Neuron (in vitro differentiated cells): ENCODE measurements around the gene G0S2.

ENCODE experiments used
- H2AFZ ChIP-seq: one replicate; pipeline ENCODE4 v1.6.1; 2013; ENCODE audit warnings: low read depth, mild to moderate bottlenecking, inconsistent platforms, low read length, moderate library complexity
- H3K27me3 ChIP-seq: one replicate; pipeline ENCODE4 v1.6.1; 2013; ENCODE audit warnings: low read length; ENCODE audit not compliant: insufficient read depth
- H3K36me3 ChIP-seq: one replicate; pipeline ENCODE4 v1.6.1; 2013; ENCODE audit warnings: low read length; ENCODE audit not compliant: insufficient read depth
- H3K4me1 ChIP-seq: one replicate; pipeline ENCODE4 v1.6.1; 2013; ENCODE audit warnings: low read length; ENCODE audit not compliant: insufficient read depth
- H3K4me3 ChIP-seq: 2 replicates; pipeline ENCODE4 v1.5.1; 2013; ENCODE audit warnings: mild to moderate bottlenecking, low read length, moderate library complexity
- H3K9me3 ChIP-seq: one replicate; pipeline ENCODE4 v1.6.1; 2013; ENCODE audit warnings: low read length

Gene G0S2

DNA sequence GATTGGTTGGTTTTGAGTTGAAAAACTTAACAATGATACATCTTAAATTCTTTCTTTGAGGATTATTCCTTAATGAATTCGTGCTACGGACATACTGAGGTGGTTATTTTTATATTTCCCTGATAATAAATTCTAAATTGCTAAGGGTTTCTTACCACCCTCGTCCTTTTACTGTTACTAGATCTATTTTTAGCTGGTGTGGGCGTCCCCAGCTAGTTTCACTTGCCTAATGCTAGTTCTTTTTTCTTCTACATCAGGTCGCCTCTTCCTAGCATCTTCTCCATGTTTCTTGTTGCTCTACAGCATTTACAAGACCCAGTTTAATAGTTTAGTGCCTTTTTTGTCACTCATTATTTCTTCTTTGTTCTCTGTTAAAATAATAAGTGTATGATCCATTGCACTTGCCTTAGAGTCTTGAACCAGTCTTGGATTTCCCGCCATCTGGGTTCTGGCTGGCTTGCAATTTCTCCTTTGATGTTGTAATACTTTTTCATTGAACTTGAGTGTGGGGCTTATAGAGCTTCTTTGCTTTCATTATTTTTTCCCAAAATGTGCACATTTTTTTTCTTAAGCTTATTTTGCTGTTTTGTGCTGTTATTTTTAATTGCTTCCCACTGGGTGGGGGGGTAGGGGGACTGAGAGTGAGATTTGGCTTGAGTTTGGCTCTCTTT lies 28.8 kb downstream of the G0S2 start:
- H3K4me1 ChIP-seq = no peaks in the 10 kb centered on the region
- no peaks in the 10 kb centered on the region for H3K9me3 ChIP-seq
- H3K4me3 ChIP-seq = no peak overlapping the region
- peaks cover 2% of the 10 kb centered on the region for H3K27me3 ChIP-seq
- H2AFZ ChIP-seq = no peak overlapping the region
- no peaks in the 10 kb centered on the region for H3K36me3 ChIP-seq

GRCh38 chr1:209704584-209704983 lies 29.4 kb downstream of the G0S2 start, which contains the start of gene HSD11B1:
HSD11B1 (plus strand) TSS chr1:209704846; CDS start chr1:209704943, 97 bp downstream.
- Histone ChIP-seq H2AFZ (no peak within 1 kb of the TSS), H3K9me3 (no peaks in the 10 kb centered on the region), H3K36me3 (no peaks in the 10 kb centered on the region), H3K4me3 (no peak within 1 kb of the TSS), H3K27me3 (peaks cover 6% of the 10 kb centered on the region), H3K4me1 (no peaks in the 10 kb centered on the region)

- Histone ChIP-seq H3K9me3 (no peaks in the 10 kb centered on the region), H3K27me3 (peaks cover 6% of the 10 kb centered on the region), H3K4me1 (no peaks in the 10 kb centered on the region), H2AFZ (no peak overlapping the region), H3K36me3 (no peaks in the 10 kb centered on the region), H3K4me3 (no peak overlapping the region)
These were observed 29.9 kb downstream of the G0S2 start for GRCh38 chr1:209705033-209705598.

DNA sequence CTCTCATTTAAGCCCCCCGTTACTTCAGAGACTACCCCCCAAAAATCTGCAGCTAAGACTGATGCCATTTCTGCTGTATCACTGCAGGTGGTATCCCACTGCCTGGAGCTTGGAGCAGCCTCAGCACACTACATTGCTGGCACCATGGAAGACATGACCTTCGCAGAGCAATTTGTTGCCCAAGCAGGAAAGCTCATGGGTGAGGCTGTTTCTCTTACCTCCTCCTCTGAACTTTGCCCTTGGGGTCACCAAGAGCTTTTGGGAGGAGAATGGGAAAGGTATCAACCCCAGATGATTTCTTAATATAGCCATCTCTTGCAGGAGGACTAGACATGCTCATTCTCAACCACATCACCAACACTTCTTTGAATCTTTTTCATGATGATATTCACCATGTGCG lies 31.4 kb downstream of the G0S2 start:
- no peak overlapping the region for H2AFZ ChIP-seq
- no peak overlapping the region for H3K4me3 ChIP-seq
- H3K9me3 ChIP-seq = no peaks in the 10 kb centered on the region
- H3K4me1 ChIP-seq = no peaks in the 10 kb centered on the region
- H3K36me3 ChIP-seq = no peaks in the 10 kb centered on the region
- peaks cover 4% of the 10 kb centered on the region for H3K27me3 ChIP-seq

DNA sequence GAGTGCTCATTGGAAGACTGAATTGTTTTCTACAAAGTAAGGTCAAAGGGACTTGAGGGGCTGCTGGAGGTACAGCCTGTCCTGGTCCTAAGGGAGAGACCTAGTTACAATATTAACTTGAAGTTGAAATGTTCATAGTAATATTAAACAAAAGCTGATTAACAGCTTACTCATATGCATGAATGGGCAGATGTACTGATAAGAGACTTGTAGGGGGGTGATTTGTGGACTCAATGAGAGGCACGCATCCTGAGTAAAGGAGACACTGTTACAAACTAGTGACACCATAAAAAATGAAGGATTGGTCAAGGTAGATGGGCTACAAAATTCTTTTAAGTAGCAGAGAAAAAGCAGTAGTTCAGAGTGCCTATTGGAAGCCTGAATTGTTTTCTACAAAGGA lies 32.1 kb downstream of the G0S2 start:
- no peaks in the 10 kb centered on the region for H3K9me3 ChIP-seq
- no peaks in the 10 kb centered on the region for H3K36me3 ChIP-seq
- no peaks in the 10 kb centered on the region for H3K4me1 ChIP-seq
- no peak overlapping the region for H2AFZ ChIP-seq
- peaks cover 6% of the 10 kb centered on the region for H3K27me3 ChIP-seq
- H3K4me3 ChIP-seq = no peak overlapping the region

DNA sequence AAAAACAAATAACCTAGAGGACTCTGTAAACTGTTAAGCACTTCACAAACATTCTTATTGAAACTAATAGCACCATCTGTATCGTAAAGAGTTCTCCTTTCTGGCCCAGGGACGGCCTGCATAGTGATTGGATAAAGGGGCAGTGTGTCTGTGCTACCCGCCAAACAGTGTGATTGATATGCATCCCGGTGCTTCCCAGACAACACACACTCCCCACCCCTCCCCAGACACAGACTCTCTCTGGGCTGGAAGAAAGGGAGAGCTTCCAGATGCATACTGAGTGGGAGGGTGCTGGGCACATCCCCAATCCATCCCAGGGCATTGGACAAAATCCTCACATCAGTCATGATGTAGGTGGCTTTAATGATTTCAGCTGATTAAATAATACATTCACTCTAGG lies 33.1 kb downstream of the G0S2 start:
- no peaks in the 10 kb centered on the region for H3K36me3 ChIP-seq
- no peak overlapping the region for H2AFZ ChIP-seq
- H3K4me3 ChIP-seq = no peak overlapping the region
- H3K4me1 ChIP-seq = no peaks in the 10 kb centered on the region
- peaks cover 6% of the 10 kb centered on the region for H3K27me3 ChIP-seq
- no peaks in the 10 kb centered on the region for H3K9me3 ChIP-seq

GRCh38 chr1:209710093-209710492 lies 34.9 kb downstream of the G0S2 start:
- no peaks in the 10 kb centered on the region for H3K9me3 ChIP-seq
- no peak overlapping the region for H2AFZ ChIP-seq
- no peak overlapping the region for H3K4me3 ChIP-seq
- H3K27me3 ChIP-seq = peaks cover 6% of the 10 kb centered on the region
- H3K4me1 ChIP-seq = no peaks in the 10 kb centered on the region
- H3K36me3 ChIP-seq = no peaks in the 10 kb centered on the region

GRCh38 chr1:209710847-209711246 lies 35.6 kb downstream of the G0S2 start:
- H3K9me3 ChIP-seq = no peaks in the 10 kb centered on the region
- no peaks in the 10 kb centered on the region for H3K36me3 ChIP-seq
- H3K4me3 ChIP-seq = no peak overlapping the region
- no peaks in the 10 kb centered on the region for H3K4me1 ChIP-seq
- peaks cover 6% of the 10 kb centered on the region for H3K27me3 ChIP-seq
- no peak overlapping the region for H2AFZ ChIP-seq

DNA sequence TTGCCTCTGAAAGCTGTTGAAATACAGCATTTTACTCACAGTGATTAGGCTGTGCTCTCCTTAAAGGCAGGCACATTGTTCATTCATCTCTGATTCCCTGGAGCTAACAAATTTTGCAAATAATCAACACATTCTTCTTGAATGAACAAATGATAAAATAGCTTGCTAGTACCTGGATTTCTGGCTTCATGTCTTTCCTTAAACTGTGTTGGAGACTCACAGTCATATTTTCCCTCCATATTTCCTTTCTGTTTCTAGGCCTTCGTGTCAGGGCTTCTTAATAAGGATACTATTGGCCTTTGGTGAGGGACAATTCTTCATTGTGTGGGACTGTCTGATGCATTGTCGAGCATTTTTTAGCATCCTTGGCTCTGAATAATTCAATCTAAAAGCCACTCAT lies 39.1 kb downstream of the G0S2 start:
- Histone ChIP-seq H2AFZ (no peak overlapping the region), H3K27me3 (peaks cover 2% of the 10 kb centered on the region), H3K4me1 (no peaks in the 10 kb centered on the region), H3K4me3 (no peak overlapping the region), H3K9me3 (no peaks in the 10 kb centered on the region), H3K36me3 (no peaks in the 10 kb centered on the region)

DNA sequence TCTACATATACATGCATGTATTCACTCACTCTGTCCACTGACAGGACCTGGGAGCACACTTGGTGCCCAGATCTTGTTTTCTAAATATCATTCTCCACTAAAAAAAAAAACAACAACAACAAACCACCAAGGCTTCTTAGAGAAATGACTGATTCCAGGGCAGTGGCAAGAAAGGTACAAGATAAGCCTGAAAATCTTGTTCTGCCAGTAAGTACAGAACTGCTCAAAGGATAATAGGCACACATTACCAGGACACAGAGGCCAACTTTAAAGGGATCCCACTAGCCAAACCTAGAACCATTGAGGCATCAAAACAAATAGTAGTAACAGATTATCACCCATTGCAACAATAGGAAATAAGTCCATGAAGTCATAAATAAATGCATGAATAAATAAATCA lies 40.1 kb downstream of the G0S2 start:
- no peaks in the 10 kb centered on the region for H3K9me3 ChIP-seq
- H3K4me1 ChIP-seq = no peaks in the 10 kb centered on the region
- H3K36me3 ChIP-seq = no peaks in the 10 kb centered on the region
- no peak overlapping the region for H2AFZ ChIP-seq
- peaks cover 2% of the 10 kb centered on the region for H3K27me3 ChIP-seq
- no peak overlapping the region for H3K4me3 ChIP-seq

GRCh38 chr1:209717818-209718217 lies 42.6 kb downstream of the G0S2 start:
- Histone ChIP-seq H3K27me3 (peaks cover 3% of the 10 kb centered on the region), H3K9me3 (no peaks in the 10 kb centered on the region), H3K4me1 (no peaks in the 10 kb centered on the region), H3K4me3 (no peak overlapping the region), H2AFZ (no peak overlapping the region), H3K36me3 (no peaks in the 10 kb centered on the region)

GRCh38 chr1:209720326-209720725 lies 45.1 kb downstream of the G0S2 start:
- Histone ChIP-seq H3K4me3 (no peak overlapping the region), H3K27me3 (peaks cover 3% of the 10 kb centered on the region), H3K4me1 (no peaks in the 10 kb centered on the region), H2AFZ (no peak overlapping the region), H3K36me3 (no peaks in the 10 kb centered on the region), H3K9me3 (no peaks in the 10 kb centered on the region)

- Histone ChIP-seq H3K27me3 (peaks cover 3% of the 10 kb centered on the region), H3K36me3 (no peaks in the 10 kb centered on the region), H3K9me3 (no peaks in the 10 kb centered on the region), H3K4me1 (no peaks in the 10 kb centered on the region), H2AFZ (no peak overlapping the region), H3K4me3 (no peak overlapping the region)
These were observed 45.6 kb downstream of the G0S2 start for GRCh38 chr1:209720826-209721225.

- Histone ChIP-seq H3K36me3 (no peaks in the 10 kb centered on the region), H3K4me1 (no peaks in the 10 kb centered on the region), H3K9me3 (no peaks in the 10 kb centered on the region), H2AFZ (no peak overlapping the region), H3K27me3 (peaks cover 3% of the 10 kb centered on the region), H3K4me3 (no peak overlapping the region)
These were observed 46.1 kb downstream of the G0S2 start for GRCh38 chr1:209721323-209721722.
